GM18861 (cell line): ENCODE data around the gene HS3ST2.
"Not testable (repeated sequence)": the region's sequence is repeated elsewhere in the genome, so short reads cannot be mapped to it uniquely, and the experiment has no call there.

Experiments
- ATAC-seq: cut with Tn5 transposase; IDR thresholded peaks from one replicate; pipeline ENCODE4 v1.9.1; 2021; ENCODE audit not compliant: unreplicated experiment

The HS3ST2 gene

GRCh38 chr16:22929461-22929860 lies 115.5 kb downstream of the HS3ST2 start:
- no peak for ATAC-seq

- ATAC-seq = no peak
These were observed 118.2 kb downstream of the HS3ST2 start for GRCh38 chr16:22932032-22932771.

GRCh38 chr16:22933173-22933572 lies 119.2 kb downstream of the HS3ST2 start:
- no peak for ATAC-seq

- no peak for ATAC-seq
These were observed 120.8 kb downstream of the HS3ST2 start for GRCh38 chr16:22934786-22935185.

GRCh38 chr16:22937169-22937568 lies 123.2 kb downstream of the HS3ST2 start:
- ATAC-seq = no peak

- ATAC-seq = no peak
These were observed 124.7 kb downstream of the HS3ST2 start for GRCh38 chr16:22938647-22939046.

GRCh38 chr16:22939744-22940363 lies 125.9 kb downstream of the HS3ST2 start:
- not testable (repeated sequence) for ATAC-seq

- no peak for ATAC-seq
These were observed 128.1 kb downstream of the HS3ST2 start for GRCh38 chr16:22941970-22942501.

GRCh38 chr16:22942811-22943210 lies 128.8 kb downstream of the HS3ST2 start:
- no peak for ATAC-seq

- no peak for ATAC-seq
These were observed 131.4 kb downstream of the HS3ST2 start for GRCh38 chr16:22945361-22945760.

- no peak for ATAC-seq
These were observed 132.5 kb downstream of the HS3ST2 start for GRCh38 chr16:22946433-22946832.

- ATAC-seq = no peak
These were observed 134.2 kb downstream of the HS3ST2 start for GRCh38 chr16:22948058-22948602.

- no peak for ATAC-seq
These were observed 134.8 kb downstream of the HS3ST2 start for GRCh38 chr16:22948603-22949368.

GRCh38 chr16:22955461-22956070 lies 141.6 kb downstream of the HS3ST2 start:
- ATAC-seq = no peak

- no peak for ATAC-seq
These were observed 147.2 kb downstream of the HS3ST2 start for GRCh38 chr16:22961206-22961605.

- ATAC-seq = no peak
These were observed 148.9 kb downstream of the HS3ST2 start for GRCh38 chr16:22962905-22963304.
